ENCODE results near the gene CCDC12. TPM values are rescaled to one million over a fixed set of nuclear protein-coding genes. Genes with fewer than 3 reads are reported as not detected.

The CCDC12 gene
- total and polyA plus RNA-seq, 2 experiments from 2014 or later, result 17.4 to 43.8 TPM

GRCh38 chr3:46950650-46951241 lies 25.8 kb downstream of the CCDC12 start:
- no peak overlapping the region for H3K4me3 ChIP-seq
- in situ Hi-C loops (cut with MboI), result no loop called here
- H3K9me3 ChIP-seq (ENCODE audit: low read depth), result no peaks in the 10 kb centered on the region
- no peaks in the 10 kb centered on the region for H3F3A ChIP-seq (ENCODE audit: insufficient read depth)
- H3K36me3 ChIP-seq (ENCODE audit: low read depth), result no peaks in the 10 kb centered on the region
- H3K9me2 ChIP-seq (ENCODE audit: insufficient read depth), result no peaks in the 10 kb centered on the region
- no peak overlapping the region for H3K27ac ChIP-seq
- H3K79me2 ChIP-seq (ENCODE audit: insufficient read depth), result peaks cover 99% of the 10 kb centered on the region
- H4K20me1 ChIP-seq (ENCODE audit: insufficient read depth), result peaks cover 16% of the 10 kb centered on the region; the same call in 1 of the 2 replicates
- WGBS, 2 experiments (ENCODE audit: low coverage in 1 of 2, low lambda C conversion rate in 2 of 2, missing lambda C conversion rate in 2 of 2), result 70 to 77% methylated on average over 7 of the region's 7 CpGs
- H3K27me3 ChIP-seq (replicated peaks; ENCODE audit: insufficient read depth), result no peaks in the 10 kb centered on the region
- no peak overlapping the region for H2AFZ ChIP-seq
- DNase-seq, result no peak
- no peak overlapping the region for H3K4me2 ChIP-seq (ENCODE audit: unreplicated experiment)
- H3K4me1 ChIP-seq (ENCODE audit: insufficient read depth), result peaks cover 13% of the 10 kb centered on the region
- H3K9ac ChIP-seq, result no peak overlapping the region
- TF ChIP-seq EZH2 (IDR thresholded peaks at IDR 0.05; ENCODE audit: insufficient read depth, poor library complexity, severe bottlenecking), result no peak
- no peak for TF ChIP-seq EZH2phosphoT487 (IDR thresholded peaks at IDR 0.05; ENCODE audit: insufficient read depth, low read depth)

GRCh38 chr3:46950177-46950576 lies 26.4 kb downstream of the CCDC12 start:
- H3K9ac ChIP-seq, result no peak overlapping the region
- H4K20me1 ChIP-seq (ENCODE audit: insufficient read depth), result peaks cover 16% of the 10 kb centered on the region; the same call in 1 of the 2 replicates
- H3K9me2 ChIP-seq (ENCODE audit: insufficient read depth), result no peaks in the 10 kb centered on the region
- no peaks in the 10 kb centered on the region for H3K36me3 ChIP-seq (ENCODE audit: low read depth)
- peaks cover 13% of the 10 kb centered on the region for H3K4me1 ChIP-seq (ENCODE audit: insufficient read depth)
- no peaks in the 10 kb centered on the region for H3K9me3 ChIP-seq (ENCODE audit: low read depth)
- no peaks in the 10 kb centered on the region for H3F3A ChIP-seq (ENCODE audit: insufficient read depth)
- H3K79me2 ChIP-seq (ENCODE audit: insufficient read depth), result peaks cover 99% of the 10 kb centered on the region
- H3K27me3 ChIP-seq (replicated peaks; ENCODE audit: insufficient read depth), result no peaks in the 10 kb centered on the region
- H3K4me3 ChIP-seq, result no peak overlapping the region
- TF ChIP-seq EZH2phosphoT487 (IDR thresholded peaks at IDR 0.05; ENCODE audit: insufficient read depth, low read depth), result no peak
- TF ChIP-seq EZH2 (IDR thresholded peaks at IDR 0.05; ENCODE audit: insufficient read depth, poor library complexity, severe bottlenecking), result no peak
- WGBS, 2 experiments (ENCODE audit: low coverage in 1 of 2, low lambda C conversion rate in 2 of 2, missing lambda C conversion rate in 2 of 2), result 84 to 100% methylated on average over 2 of the region's 2 CpGs
- no peak overlapping the region for H3K27ac ChIP-seq
- no peak overlapping the region for H2AFZ ChIP-seq
- in situ Hi-C loops (cut with MboI), result no loop called here
- DNase-seq, result no peak
- no peak overlapping the region for H3K4me2 ChIP-seq (ENCODE audit: unreplicated experiment)

GRCh38 chr3:46948830-46949671 lies 27.5 kb downstream of the CCDC12 start:
- Histone ChIP-seq H4K20me1 (ENCODE audit: insufficient read depth) (peaks cover 16% of the 10 kb centered on the region; the same call in 1 of the 2 replicates), H3K4me1 (ENCODE audit: insufficient read depth) (peaks cover 13% of the 10 kb centered on the region), H3K27ac (no peak overlapping the region), H3K79me2 (ENCODE audit: insufficient read depth) (peaks cover 99% of the 10 kb centered on the region), H3F3A (ENCODE audit: insufficient read depth) (no peaks in the 10 kb centered on the region), H3K9me3 (ENCODE audit: low read depth) (no peaks in the 10 kb centered on the region), H3K36me3 (ENCODE audit: low read depth) (no peaks in the 10 kb centered on the region), H3K27me3 (replicated peaks; ENCODE audit: insufficient read depth) (no peaks in the 10 kb centered on the region), H2AFZ (no peak overlapping the region), H3K9ac (no peak overlapping the region), H3K4me2 (ENCODE audit: unreplicated experiment) (no peak overlapping the region), H3K9me2 (ENCODE audit: insufficient read depth) (no peaks in the 10 kb centered on the region), H3K4me3 (no peak overlapping the region)
- 79 to 85% methylated on average over 6 of the region's 6 CpGs for WGBS, 2 experiments (ENCODE audit: low coverage in 1 of 2, low lambda C conversion rate in 2 of 2, missing lambda C conversion rate in 2 of 2)
- DNase-seq, result no peak
- in situ Hi-C loops (cut with MboI), result no loop called here
- TF ChIP-seq EZH2 (IDR thresholded peaks at IDR 0.05; ENCODE audit: insufficient read depth, poor library complexity, severe bottlenecking) (no peak), EZH2phosphoT487 (IDR thresholded peaks at IDR 0.05; ENCODE audit: insufficient read depth, low read depth) (no peak)

- no peaks in the 10 kb centered on the region for H3K9me3 ChIP-seq (ENCODE audit: low read depth)
- peaks cover 16% of the 10 kb centered on the region; the same call in 1 of the 2 replicates for H4K20me1 ChIP-seq (ENCODE audit: insufficient read depth)
- H2AFZ ChIP-seq, result no peak overlapping the region
- peaks cover 13% of the 10 kb centered on the region for H3K4me1 ChIP-seq (ENCODE audit: insufficient read depth)
- WGBS, 2 experiments (ENCODE audit: low coverage in 1 of 2, low lambda C conversion rate in 2 of 2, missing lambda C conversion rate in 2 of 2), result 79 to 82% methylated on average over 19 of the region's 19 CpGs
- H3K4me3 ChIP-seq, result no peak overlapping the region
- H3K27me3 ChIP-seq (replicated peaks; ENCODE audit: insufficient read depth), result no peaks in the 10 kb centered on the region
- H3K4me2 ChIP-seq (ENCODE audit: unreplicated experiment), result no peak overlapping the region
- in situ Hi-C loops (cut with MboI), result no loop called here
- peaks cover 99% of the 10 kb centered on the region for H3K79me2 ChIP-seq (ENCODE audit: insufficient read depth)
- H3F3A ChIP-seq (ENCODE audit: insufficient read depth), result no peaks in the 10 kb centered on the region
- H3K9ac ChIP-seq, result no peak overlapping the region
- TF ChIP-seq EZH2 (IDR thresholded peaks at IDR 0.05; ENCODE audit: insufficient read depth, poor library complexity, severe bottlenecking), result no peak
- TF ChIP-seq EZH2phosphoT487 (IDR thresholded peaks at IDR 0.05; ENCODE audit: insufficient read depth, low read depth), result no peak
- no peaks in the 10 kb centered on the region for H3K9me2 ChIP-seq (ENCODE audit: insufficient read depth)
- peak; percentile 28 for DNase-seq
- H3K36me3 ChIP-seq (ENCODE audit: low read depth), result no peaks in the 10 kb centered on the region
- no peak overlapping the region for H3K27ac ChIP-seq
Observed at GRCh38 chr3:46947981-46948791, 28.4 kb downstream of the CCDC12 start.

Data from GM23248 (cell line).